Measurements from ENCODE around the gene ECHDC1. TPM values are rescaled to one million over a fixed set of nuclear protein-coding genes. Genes with fewer than 3 reads are reported as not detected.
"Not testable (repeated sequence)": the region's sequence is repeated elsewhere in the genome, so short reads cannot be mapped to it uniquely, and the experiment has no call there.

Gene ECHDC1
- total RNA-seq, 1 experiment from 2014 or later = 60.0 TPM

GRCh38 chr6:127392301-127392700, 48.9 kb upstream of the ECHDC1 start:
- TF ChIP-seq ZNF396 (CRISPR knock-in tag; IDR thresholded peaks at IDR 0.05; ENCODE audit: borderline replicate concordance) = no peak
- DNase-seq (ENCODE audit: low spot score) = no peak
- no peak overlapping the region for H3K27ac Mint-ChIP-seq
- H3K9me3 Mint-ChIP-seq = peaks cover 5% of the 10 kb centered on the region
- H3K27me3 Mint-ChIP-seq (ENCODE audit: low read depth) = no peaks in the 10 kb centered on the region
- H3K4me1 Mint-ChIP-seq = no peaks in the 10 kb centered on the region
- ChIA-PET CTCF (interaction anchor here (1.0 kb wide), 1 partner anchor 124 kb away, joined by 3 read pairs; no protein-coding TSS in a partner anchor), POLR2A (no interaction called here)
- H3K36me3 Mint-ChIP-seq = no peaks in the 10 kb centered on the region
- no peak for ATAC-seq
- no peak overlapping the region for H3K4me3 Mint-ChIP-seq

- ATAC-seq = no peak
- Mint-ChIP-seq H3K9me3 (no peaks in the 10 kb centered on the region), H3K27me3 (ENCODE audit: low read depth) (no peaks in the 10 kb centered on the region)
Measured at GRCh38 chr6:127391094-127391953, 47.9 kb upstream of the ECHDC1 start.

DNA sequence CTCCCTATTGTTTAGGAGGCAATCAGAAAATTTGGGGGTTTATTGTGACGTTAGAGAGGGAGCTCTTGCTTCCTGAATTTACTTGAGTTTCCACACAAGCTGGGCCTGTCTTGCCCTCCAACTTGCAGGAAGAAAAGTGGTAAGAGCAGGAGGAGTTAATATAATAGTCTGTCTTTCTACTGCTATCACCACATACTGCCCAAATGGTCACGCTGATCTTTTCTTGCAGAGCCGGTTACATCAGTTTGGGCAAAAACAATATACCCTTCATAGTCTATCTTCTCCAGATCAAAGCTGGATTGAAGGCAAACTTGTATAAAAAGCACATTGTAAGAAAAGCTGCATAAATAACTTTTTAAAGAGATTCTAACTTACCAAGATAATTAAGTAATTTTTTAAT, 46.3 kb upstream of the ECHDC1 start:
- H3K9me3 Mint-ChIP-seq = no peaks in the 10 kb centered on the region
- H3K4me3 Mint-ChIP-seq = no peak overlapping the region
- H3K27me3 Mint-ChIP-seq (ENCODE audit: low read depth) = no peaks in the 10 kb centered on the region
- POLR2A ChIA-PET = no interaction called here
- no peak overlapping the region for H3K27ac Mint-ChIP-seq
- ATAC-seq = no peak
- H3K36me3 Mint-ChIP-seq = no peaks in the 10 kb centered on the region
- no peaks in the 10 kb centered on the region for H3K4me1 Mint-ChIP-seq
- no peak for DNase-seq (ENCODE audit: low spot score)
- CTCF ChIA-PET = no interaction called here
- TF ChIP-seq NR2C2 (CRISPR knock-in tag; IDR thresholded peaks at IDR 0.05) (no peak), ETV6 (CRISPR knock-in tag; IDR thresholded peaks at IDR 0.05) (no peak), GABPB1 (CRISPR knock-in tag; IDR thresholded peaks at IDR 0.05) (no peak)

More at GRCh38 chr6:127391094-127391953, 47.9 kb upstream of the ECHDC1 start:
- no peak overlapping the region for H3K27ac Mint-ChIP-seq
- no peaks in the 10 kb centered on the region for H3K36me3 Mint-ChIP-seq
- TF ChIP-seq NFYB (CRISPR knock-in tag; conservative IDR thresholded peaks at IDR 0.05; ENCODE audit: low read depth) = no peak
- H3K4me1 Mint-ChIP-seq = no peaks in the 10 kb centered on the region
- ChIA-PET CTCF (interaction anchor here (1.0 to 1.2 kb wide), 2 partner anchors 125 to 148 kb away, joined by 3 read pairs; no protein-coding TSS in a partner anchor), POLR2A (no interaction called here)
- no peak overlapping the region for H3K4me3 Mint-ChIP-seq
- no peak for DNase-seq (ENCODE audit: low spot score)

GRCh38 chr6:127385668-127386430, 42.4 kb upstream of the ECHDC1 start:
- ATAC-seq (no peak), DNase-seq (ENCODE audit: low spot score) (no peak)
- no peak overlapping the region for H3K27ac Mint-ChIP-seq
- H3K36me3 Mint-ChIP-seq = no peaks in the 10 kb centered on the region
- no peaks in the 10 kb centered on the region for H3K27me3 Mint-ChIP-seq (ENCODE audit: low read depth)
- 0 out of 2 replicates have a peak, but pooled peaks cover 3% of the 10 kb centered on the region for H3K9me3 Mint-ChIP-seq
- ChIA-PET POLR2A (no interaction called here), CTCF (no interaction called here)
- H3K4me1 Mint-ChIP-seq = no peaks in the 10 kb centered on the region
- no peak for TF ChIP-seq ZNF281 (CRISPR knock-in tag; IDR thresholded peaks at IDR 0.05)
- no peak for TF ChIP-seq ZNF219 (CRISPR knock-in tag; IDR thresholded peaks at IDR 0.05; ENCODE audit: borderline replicate concordance)
- no peak for TF ChIP-seq ZMAT4 (CRISPR knock-in tag; IDR thresholded peaks at IDR 0.05)
- TF ChIP-seq, protein P1, sequence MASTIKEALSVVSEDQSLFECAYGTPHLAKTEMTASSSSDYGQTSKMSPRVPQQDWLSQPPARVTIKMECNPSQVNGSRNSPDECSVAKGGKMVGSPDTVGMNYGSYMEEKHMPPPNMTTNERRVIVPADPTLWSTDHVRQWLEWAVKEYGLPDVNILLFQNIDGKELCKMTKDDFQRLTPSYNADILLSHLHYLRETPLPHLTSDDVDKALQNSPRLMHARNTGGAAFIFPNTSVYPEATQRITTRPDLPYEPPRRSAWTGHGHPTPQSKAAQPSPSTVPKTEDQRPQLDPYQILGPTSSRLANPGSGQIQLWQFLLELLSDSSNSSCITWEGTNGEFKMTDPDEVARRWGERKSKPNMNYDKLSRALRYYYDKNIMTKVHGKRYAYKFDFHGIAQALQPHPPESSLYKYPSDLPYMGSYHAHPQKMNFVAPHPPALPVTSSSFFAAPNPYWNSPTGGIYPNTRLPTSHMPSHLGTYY (CRISPR knock-in tag; IDR thresholded peaks at IDR 0.05) = no peak
- TF ChIP-seq EMX1 (CRISPR knock-in tag; IDR thresholded peaks at IDR 0.05) = no peak
- TF ChIP-seq NFATC4 (CRISPR knock-in tag; IDR thresholded peaks at IDR 0.05) = no peak
- TF ChIP-seq, protein P2, sequence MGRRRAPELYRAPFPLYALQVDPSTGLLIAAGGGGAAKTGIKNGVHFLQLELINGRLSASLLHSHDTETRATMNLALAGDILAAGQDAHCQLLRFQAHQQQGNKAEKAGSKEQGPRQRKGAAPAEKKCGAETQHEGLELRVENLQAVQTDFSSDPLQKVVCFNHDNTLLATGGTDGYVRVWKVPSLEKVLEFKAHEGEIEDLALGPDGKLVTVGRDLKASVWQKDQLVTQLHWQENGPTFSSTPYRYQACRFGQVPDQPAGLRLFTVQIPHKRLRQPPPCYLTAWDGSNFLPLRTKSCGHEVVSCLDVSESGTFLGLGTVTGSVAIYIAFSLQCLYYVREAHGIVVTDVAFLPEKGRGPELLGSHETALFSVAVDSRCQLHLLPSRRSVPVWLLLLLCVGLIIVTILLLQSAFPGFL (CRISPR knock-in tag; IDR thresholded peaks at IDR 0.05; ENCODE audit: borderline replicate concordance) = no peak
- no peak for TF ChIP-seq SOX15 (CRISPR knock-in tag; IDR thresholded peaks at IDR 0.05)
- H3K4me3 Mint-ChIP-seq = no peak overlapping the region

- H3K9me3 Mint-ChIP-seq; H3K27ac Mint-ChIP-seq; H3K27me3 Mint-ChIP-seq (ENCODE audit: low read depth); ATAC-seq; CTCF ChIA-PET; POLR2A ChIA-PET; H3K36me3 Mint-ChIP-seq; H3K4me3 Mint-ChIP-seq; H3K4me1 Mint-ChIP-seq; DNase-seq (ENCODE audit: low spot score): not testable (repeated sequence)
Measured at GRCh38 chr6:127384848-127385247, 41.4 kb upstream of the ECHDC1 start.
